GM12873 (cell line): Measurements from ENCODE around the gene TUBB6.

Experiments used
- CTCF ChIP-seq: IDR thresholded peaks from 2 replicates; pipeline ENCODE4 v1.5.1; 2012; ENCODE audit warnings: low read depth, mild to moderate bottlenecking, moderate library complexity, low read length, control low read depth; ENCODE audit not compliant: insufficient read depth; ENCODE audit errors: missing control alignments

Gene TUBB6

GRCh38 chr18:12276736-12277554 lies 31.1 kb upstream of the TUBB6 start:
- no peak for TF ChIP-seq CTCF

GRCh38 chr18:12278215-12278671 lies 29.8 kb upstream of the TUBB6 start:
- peak; percentile 41 for TF ChIP-seq CTCF

- no peak for TF ChIP-seq CTCF
Measured at GRCh38 chr18:12278741-12279682, 29.0 kb upstream of the TUBB6 start.

DNA sequence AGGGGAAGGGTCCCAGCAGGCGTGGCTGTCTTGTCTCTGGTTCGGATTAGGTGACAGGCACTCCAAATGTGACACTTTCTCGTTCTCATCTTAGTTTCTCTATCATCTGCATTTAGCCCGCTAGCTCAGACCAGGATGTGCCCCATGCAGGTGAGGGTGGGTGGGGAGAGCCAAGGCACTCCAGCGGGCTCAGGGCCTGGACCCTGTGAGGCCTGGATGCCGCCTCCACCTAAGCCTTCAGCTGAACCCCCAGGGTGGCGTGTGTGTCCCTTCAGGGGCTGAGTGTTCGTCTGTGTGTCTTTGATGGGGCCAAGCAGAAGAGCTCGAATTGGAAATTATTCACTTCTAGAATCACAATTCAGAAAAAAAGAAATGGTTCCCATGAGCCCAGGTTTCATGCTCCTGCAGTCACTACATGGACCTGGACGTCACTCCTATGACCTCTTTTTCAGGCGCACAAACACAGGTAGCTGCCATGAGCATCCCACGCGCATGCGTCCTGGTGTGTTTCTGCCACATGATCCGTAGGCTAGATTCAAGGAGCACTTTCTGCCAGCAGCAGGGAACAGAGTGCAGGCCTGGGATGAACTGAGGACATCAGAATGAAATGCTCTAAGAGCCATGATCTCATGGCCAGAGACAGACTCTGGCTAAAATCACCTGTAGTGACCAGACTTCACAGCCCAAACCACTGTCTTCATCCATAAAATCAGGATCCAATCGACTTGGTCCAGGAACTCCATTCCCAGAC lies 28.1 kb upstream of the TUBB6 start:
- no peak for TF ChIP-seq CTCF

GRCh38 chr18:12281861-12282260 lies 26.2 kb upstream of the TUBB6 start:
- TF ChIP-seq CTCF = no peak

DNA sequence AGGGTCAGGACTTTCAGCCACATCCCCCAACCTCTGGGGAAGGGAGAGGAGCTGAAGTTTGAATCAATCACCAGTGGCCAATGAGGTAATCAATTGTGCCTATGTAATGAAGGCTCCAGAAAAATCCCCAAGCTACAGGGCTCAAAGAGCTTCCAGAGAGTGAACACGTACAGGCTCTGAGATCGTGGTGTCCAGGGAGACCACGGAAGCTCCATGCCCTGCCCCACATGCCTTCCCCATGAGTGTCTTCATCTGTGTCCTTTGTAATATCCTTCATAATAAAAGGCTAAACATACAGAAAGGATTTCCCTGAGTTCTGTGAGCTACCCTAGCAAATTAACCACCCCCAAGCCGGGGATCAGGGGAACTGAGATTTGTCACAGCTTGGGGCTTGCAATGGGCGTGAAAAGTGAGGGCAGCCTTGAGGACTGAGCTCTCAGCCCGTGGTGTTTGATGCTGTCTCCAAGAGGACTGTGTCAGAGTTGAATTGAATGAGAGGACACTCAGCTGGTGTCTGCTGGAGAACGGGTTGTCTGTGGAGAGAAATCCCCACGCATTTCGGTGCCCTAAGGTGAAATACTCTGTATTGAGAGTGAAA lies 25.5 kb upstream of the TUBB6 start:
- no peak for TF ChIP-seq CTCF
